ENCODE results near the gene RXYLT1. TPM values are rescaled to one million over a fixed set of nuclear protein-coding genes. Genes with fewer than 3 reads are reported as not detected.

Gene RXYLT1
- 20.5 and 23.3 TPM in 2 replicates for total RNA-seq (2014; rRNA removed; shearing (Covaris generic))

GRCh38 chr12:63779498-63780481 is at the start of gene RXYLT1:
TSS of gene RXYLT1 (plus strand) at chr12:63779909. CDS start at chr12:63779961, 52 bp downstream.

GRCh38 chr12:63844391-63845341 is 65.0 kb downstream of the RXYLT1 start, which contains the start of gene SRGAP1:
TSS of gene SRGAP1 (plus strand) at chr12:63844700. CDS start at chr12:63844817, 117 bp downstream.

Small RNAs within 50 kb of the gene (small RNA-seq; reads per million reads assigned to genes)
- not detected for gene AC084357.1

Other genes with a start within 250 kb of the RXYLT1 start
- 1.3 and 1.8 TPM in 2 replicates for gene DPY19L2, start 111.4 kb upstream of the RXYLT1 start, total RNA-seq (2014; rRNA removed; shearing (Covaris generic))
- gene SRGAP1, start 64.8 kb downstream of the RXYLT1 start, total RNA-seq (2014; rRNA removed; shearing (Covaris generic)): 2.7 and 7.8 TPM in 2 replicates